Omental fat pad (tissue), 4 donors: ENCODE results near the gene PRKAR1A. TPM values are rescaled to one million over a fixed set of nuclear protein-coding genes. Genes with fewer than 3 reads are reported as not detected.
A peak's percentile ranks its signal among the peaks of the same experiment; 100 is the strongest.

Source experiments
- ATAC-seq: fragments of 150-250 bp; one replicate; pipeline ENCODE4 v1.9.1; 2016; ENCODE audit warnings: mild to moderate bottlenecking, moderate library complexity; ENCODE audit not compliant: low FRiP score
- DNase-seq: peaks from one replicate; pipeline ENCODE4 v3.0.0-alpha.2; 2019; ENCODE audit warnings: low spot score
- total RNA-seq, 4 donors: library from RNA; depleted of rRNA; stranded (reverse); fragments of >200 nt; gene quantifications; one replicate each; pipeline ENCODE4 v1.1.0, GENCODE V29; 2016
- TF ChIP-seq, protein P1 (sequence below), 3 donors: fragments of 450-650 bp; IDR thresholded peaks; one replicate each; pipeline ENCODE4 v1.5.1; 2016 to 2017; ENCODE audit warnings: antibody characterized with exemption in 3 of 3, mild to moderate bottlenecking in 3 of 3, moderate library complexity in 2 of 3

Gene PRKAR1A
- total RNA-seq, 4 donors from 2014 or later = 352 to 561 (median 476) TPM

DNA sequence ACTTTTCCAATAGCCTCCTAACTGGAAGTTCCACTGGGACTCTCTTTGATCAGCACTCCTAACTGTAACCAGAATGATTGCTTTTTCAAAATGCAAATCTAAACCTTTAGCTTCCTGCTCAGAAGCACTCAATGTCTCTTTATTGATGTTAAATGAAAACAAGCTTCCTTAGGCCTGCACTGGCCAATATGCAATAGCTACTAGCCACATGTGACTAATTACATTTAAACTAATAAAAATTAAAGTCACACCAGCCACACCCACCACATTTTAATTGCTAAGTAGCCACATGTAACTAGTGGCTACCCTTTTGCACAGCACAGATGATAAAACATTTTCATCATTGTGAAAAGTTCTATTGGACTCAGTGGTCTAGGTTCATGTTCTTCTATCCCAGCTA lies 57.1 kb downstream of the PRKAR1A start:
- no peak for ATAC-seq
- TF ChIP-seq, protein P1, sequence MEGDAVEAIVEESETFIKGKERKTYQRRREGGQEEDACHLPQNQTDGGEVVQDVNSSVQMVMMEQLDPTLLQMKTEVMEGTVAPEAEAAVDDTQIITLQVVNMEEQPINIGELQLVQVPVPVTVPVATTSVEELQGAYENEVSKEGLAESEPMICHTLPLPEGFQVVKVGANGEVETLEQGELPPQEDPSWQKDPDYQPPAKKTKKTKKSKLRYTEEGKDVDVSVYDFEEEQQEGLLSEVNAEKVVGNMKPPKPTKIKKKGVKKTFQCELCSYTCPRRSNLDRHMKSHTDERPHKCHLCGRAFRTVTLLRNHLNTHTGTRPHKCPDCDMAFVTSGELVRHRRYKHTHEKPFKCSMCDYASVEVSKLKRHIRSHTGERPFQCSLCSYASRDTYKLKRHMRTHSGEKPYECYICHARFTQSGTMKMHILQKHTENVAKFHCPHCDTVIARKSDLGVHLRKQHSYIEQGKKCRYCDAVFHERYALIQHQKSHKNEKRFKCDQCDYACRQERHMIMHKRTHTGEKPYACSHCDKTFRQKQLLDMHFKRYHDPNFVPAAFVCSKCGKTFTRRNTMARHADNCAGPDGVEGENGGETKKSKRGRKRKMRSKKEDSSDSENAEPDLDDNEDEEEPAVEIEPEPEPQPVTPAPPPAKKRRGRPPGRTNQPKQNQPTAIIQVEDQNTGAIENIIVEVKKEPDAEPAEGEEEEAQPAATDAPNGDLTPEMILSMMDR (IDR thresholded peaks at IDR 0.05) = no peak
- no peak for DNase-seq

DNA sequence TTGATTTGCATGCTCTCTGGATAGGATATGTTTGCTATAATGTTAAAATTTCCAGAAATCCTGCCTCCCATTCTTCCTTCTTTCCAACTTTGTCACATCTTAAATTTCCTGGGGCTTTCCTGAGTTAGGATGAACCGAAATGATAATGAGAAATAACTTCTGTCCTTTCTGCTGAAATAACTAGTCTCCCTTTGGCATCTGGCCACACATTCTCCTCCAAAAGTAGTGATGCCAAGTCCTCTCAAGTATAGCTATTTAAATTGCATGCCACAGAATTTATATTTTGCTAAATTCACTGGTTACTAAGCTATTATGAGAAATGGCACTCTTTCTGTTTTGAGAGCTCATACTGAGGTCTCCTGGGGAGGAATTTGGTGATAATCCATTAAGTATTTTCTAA lies 58.3 kb downstream of the PRKAR1A start:
- TF ChIP-seq, protein P1 (IDR thresholded peaks at IDR 0.05) = no peak
- no peak for DNase-seq
- ATAC-seq = no peak

DNA sequence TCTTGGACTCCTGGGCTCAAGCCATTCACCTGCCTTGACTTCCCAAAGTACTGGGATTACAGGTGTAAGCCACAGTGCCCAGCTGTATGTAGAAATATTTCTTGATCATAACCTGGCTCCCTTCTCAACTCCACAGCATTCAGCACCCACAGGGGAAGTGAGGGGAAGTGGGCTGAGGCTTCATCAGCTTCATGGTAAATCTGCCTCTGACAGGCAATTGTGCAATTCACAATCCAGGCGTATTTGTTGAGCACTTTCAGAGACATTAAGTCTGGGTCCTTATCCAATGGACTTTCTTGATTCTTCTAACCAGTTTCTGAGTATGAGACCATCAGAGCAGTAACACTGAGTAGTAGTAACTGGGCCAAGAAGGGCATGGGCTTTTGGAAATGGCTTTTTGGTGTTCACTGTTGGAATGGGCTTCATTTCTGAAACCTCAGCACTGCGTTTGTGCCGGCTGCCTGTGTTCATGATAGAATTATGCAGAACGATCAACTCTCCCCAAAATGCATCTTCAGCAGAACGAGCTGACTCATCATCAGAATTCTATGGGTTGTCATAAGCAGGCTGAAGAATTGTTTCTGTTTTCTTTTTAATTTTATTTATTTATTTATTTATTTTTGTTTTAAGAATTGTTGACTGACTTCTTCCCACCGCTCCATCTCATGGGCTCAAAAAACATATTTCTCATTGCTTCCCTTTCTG lies 60.1 kb downstream of the PRKAR1A start:
- ATAC-seq (no peak), DNase-seq (no peak)
- TF ChIP-seq, protein P1 (IDR thresholded peaks at IDR 0.05) = no peak

DNA sequence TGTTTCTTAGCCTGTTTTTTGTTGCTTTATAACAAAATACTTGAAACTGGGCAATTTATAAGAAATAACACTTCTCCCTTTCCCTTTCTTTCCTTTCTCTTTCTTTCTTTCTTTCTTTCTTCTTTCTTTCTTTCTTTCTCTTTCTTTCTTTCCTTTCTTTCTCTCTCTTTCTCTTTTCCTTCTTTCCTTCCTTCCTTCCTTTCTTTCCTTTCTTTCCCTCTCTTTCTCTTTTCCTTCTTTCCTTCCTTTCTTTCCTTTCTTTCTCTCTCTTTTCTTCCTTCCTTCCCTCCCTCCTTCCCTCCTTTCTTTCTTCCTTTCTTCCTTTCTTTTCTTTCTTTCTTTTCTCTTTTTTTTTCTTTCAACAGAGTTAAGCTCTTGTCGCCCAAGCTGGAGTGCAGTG lies 61.1 kb downstream of the PRKAR1A start:
- ATAC-seq = no peak
- TF ChIP-seq, protein P1 (IDR thresholded peaks at IDR 0.05) = no peak
- no peak for DNase-seq

DNA sequence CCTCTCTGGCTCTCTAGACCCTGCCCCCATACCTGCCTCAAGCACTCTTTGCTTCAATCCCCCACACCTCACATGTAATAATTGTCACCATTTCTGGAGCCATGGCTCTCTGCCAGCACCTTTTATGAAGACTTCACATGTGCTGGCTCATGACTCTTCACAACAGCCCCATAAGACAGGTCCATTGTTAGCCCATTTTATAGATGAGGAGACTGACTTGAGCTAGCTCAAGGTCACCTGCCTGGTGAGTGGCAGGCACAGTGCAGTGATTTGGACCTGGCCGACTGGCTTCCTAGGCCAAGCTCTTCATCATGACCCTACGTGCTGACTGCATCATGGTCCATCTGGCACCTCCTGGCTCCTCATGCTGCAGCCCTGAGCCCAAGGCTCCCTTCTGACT lies 63.9 kb downstream of the PRKAR1A start:
- DNase-seq (no peak), ATAC-seq (no peak)
- TF ChIP-seq, protein P1 (IDR thresholded peaks at IDR 0.05) = no peak

DNA sequence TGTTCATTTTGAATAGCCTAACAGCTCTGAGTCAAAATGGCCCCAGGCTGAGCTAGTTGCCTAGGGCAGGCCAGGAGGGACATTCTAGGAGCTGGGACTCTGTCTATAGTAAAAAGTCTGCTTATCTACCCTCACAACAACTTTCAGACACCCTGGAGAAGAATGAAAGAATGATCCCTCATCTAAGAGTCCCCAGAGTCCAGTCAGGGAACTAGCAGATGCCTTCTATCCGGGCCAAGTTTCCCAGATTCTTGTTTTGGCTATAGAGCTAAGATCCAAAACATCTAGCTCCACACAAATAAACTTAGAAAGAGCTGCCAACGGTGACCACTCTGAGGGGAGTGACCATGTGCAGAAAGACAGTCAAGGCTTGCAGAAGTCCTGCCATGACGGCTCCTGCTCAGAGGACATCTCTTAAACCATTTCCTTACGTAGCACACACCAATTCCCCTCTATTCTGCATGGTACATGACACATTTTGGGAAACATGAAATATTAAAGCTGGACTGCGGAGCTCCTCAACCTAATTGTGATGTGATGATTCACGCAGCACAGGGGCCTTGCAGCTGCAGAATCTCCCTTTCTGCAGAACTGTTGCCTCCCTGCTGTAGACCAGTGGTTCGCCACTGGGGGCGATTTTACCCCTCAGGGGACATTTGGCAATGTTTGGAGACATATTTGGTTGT lies 64.7 kb downstream of the PRKAR1A start:
- no peak for DNase-seq
- TF ChIP-seq, protein P1 (IDR thresholded peaks at IDR 0.05) = no peak
- peak; percentile 39 for ATAC-seq

DNA sequence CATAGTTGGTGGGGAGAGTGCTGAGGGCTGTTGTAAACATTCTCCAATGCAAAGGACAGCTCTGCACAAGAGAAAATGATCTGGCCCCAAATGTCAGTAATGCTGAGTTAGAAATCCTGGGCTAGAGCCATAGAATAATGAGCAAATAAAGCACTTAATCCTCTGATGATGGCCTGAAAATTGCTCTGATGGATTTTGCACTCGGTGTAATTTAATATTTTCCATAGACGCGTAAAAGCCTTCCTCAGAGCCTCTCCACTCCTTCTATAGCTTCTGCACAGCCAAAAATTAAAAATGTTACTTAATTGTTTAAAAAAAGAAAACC lies 65.2 kb downstream of the PRKAR1A start:
- ATAC-seq (no peak), DNase-seq (no peak)
- TF ChIP-seq, protein P1 (IDR thresholded peaks at IDR 0.05) = no peak
